ENCODE data around the gene FRAS1.

- TF ChIP-seq CTCF (IDR thresholded peaks at IDR 0.05) (no peak), POLR2A (IDR thresholded peaks at IDR 0.05) (no peak)
Measured at GRCh38 chr4:78585633-78586032, 528.5 kb downstream of the FRAS1 start.
